Caco-2 (cell line): Measurements from ENCODE around the gene RPIA. TPM values are rescaled to one million over a fixed set of nuclear protein-coding genes. Genes with fewer than 3 reads are reported as not detected.

Experiments
- BruUV-seq: library from RNA; stranded (reverse); fragments of 400-500 nt; replicated peaks from 2 replicates; lab custom pipeline; 2021; lab: Mats Ljungman, UMichigan
- CTCF ChIA-PET: fragments of 300-600 bp; sonication (Branson Sonifier 250); formaldehyde crosslinking; loops from one replicate; lab custom pipeline; 2022; ENCODE audit warnings: antibody characterized with exemption; lab: Charles Lee
- POLR2A ChIA-PET: fragments of 300-600 bp; sonication (Branson Sonifier 250); formaldehyde crosslinking; loops from one replicate; lab custom pipeline; 2022; ENCODE audit warnings: antibody characterized with exemption; lab: Charles Lee
- DNase-seq, 2 experiments: peaks; one replicate each; pipeline versions ENCODE4 v3.0.0 to v3.0.0-alpha.2; 2020 to 2022
- H3K27me3 ChIP-seq: replicated peaks from 2 replicates; pipeline ENCODE4 v1.6.0; 2011; ENCODE audit warnings: low read length; ENCODE audit not compliant: control insufficient read depth, insufficient read depth
- H3K36me3 ChIP-seq: 2 replicates; pipeline ENCODE4 v1.5.1; 2011; ENCODE audit warnings: low read length; ENCODE audit not compliant: control insufficient read depth, insufficient read depth
- H3K4me1 ChIP-seq: fragments of 250-450 bp; sonication (Bioruptor Pico); 2 replicates; pipeline ENCODE4 v1.5.1; 2020; ENCODE audit warnings: mild to moderate bottlenecking
- H3K4me3 ChIP-seq: 2 replicates; pipeline ENCODE4 v1.5.1; 2011; ENCODE audit warnings: low read depth, mild to moderate bottlenecking, control low read depth, low read length
- H3K9me3 ChIP-seq: fragments of 250-450 bp; sonication (Bioruptor Pico); 2 replicates; pipeline ENCODE4 v1.5.1; 2020; ENCODE audit warnings: mild to moderate bottlenecking, moderate library complexity
- H3K27ac Mint-ChIP-seq: one replicate; pipeline ENCODE4 v1.8.0; 2022; ENCODE audit warnings: mixed read lengths; ENCODE audit not compliant: unreplicated experiment
- H3K27me3 Mint-ChIP-seq: one replicate; pipeline ENCODE4 v1.8.0; 2022; ENCODE audit warnings: mixed read lengths; ENCODE audit not compliant: insufficient read depth, unreplicated experiment
- H3K36me3 Mint-ChIP-seq: one replicate; pipeline ENCODE4 v1.8.0; 2022; ENCODE audit warnings: mild to moderate bottlenecking, mixed read lengths; ENCODE audit not compliant: insufficient read depth, unreplicated experiment
- H3K4me1 Mint-ChIP-seq: one replicate; pipeline ENCODE4 v1.8.0; 2022; ENCODE audit warnings: low read depth, mixed read lengths; ENCODE audit not compliant: unreplicated experiment
- H3K4me3 Mint-ChIP-seq: one replicate; pipeline ENCODE4 v1.8.0; 2022; ENCODE audit warnings: mild to moderate bottlenecking, moderate library complexity, mixed read lengths; ENCODE audit not compliant: unreplicated experiment
- H3K9me3 Mint-ChIP-seq: one replicate; pipeline ENCODE4 v1.8.0; 2022; ENCODE audit warnings: mixed read lengths; ENCODE audit not compliant: unreplicated experiment
- intact Hi-C: fragments of 100-400 bp; cut with micrococcal nuclease; formaldehyde crosslinking; loops from one replicate; pipeline ENCODE4 v1.10.0; 2022; ENCODE audit not compliant: unreplicated experiment
- total RNA-seq: library from RNA; stranded (reverse); gene quantifications from 2 replicates; pipeline ENCODE4 v1.2.3, GENCODE V29; 2022
- TF ChIP-seq, protein P1 (sequence below), 2 experiments: fragments of 200-600 bp in 1 of 2; IDR thresholded peaks; 1 replicate in 1 of 2; 2 replicates in 1 of 2; pipeline versions ENCODE4 v1.5.1 to v1.8.0; 2011 to 2022; ENCODE audit warnings: antibody characterized with exemption in 1 of 2, control low read depth in 1 of 2, inconsistent platforms in 1 of 2, low read depth in 1 of 2, low read length in 1 of 2, mild to moderate bottlenecking in 1 of 2, moderate library complexity in 1 of 2; ENCODE audit not compliant: insufficient read depth in 1 of 2, severe bottlenecking in 1 of 2, unreplicated experiment in 1 of 2

Gene RPIA
- total RNA-seq, 1 experiment from 2014 or later = 33.7 TPM

DNA sequence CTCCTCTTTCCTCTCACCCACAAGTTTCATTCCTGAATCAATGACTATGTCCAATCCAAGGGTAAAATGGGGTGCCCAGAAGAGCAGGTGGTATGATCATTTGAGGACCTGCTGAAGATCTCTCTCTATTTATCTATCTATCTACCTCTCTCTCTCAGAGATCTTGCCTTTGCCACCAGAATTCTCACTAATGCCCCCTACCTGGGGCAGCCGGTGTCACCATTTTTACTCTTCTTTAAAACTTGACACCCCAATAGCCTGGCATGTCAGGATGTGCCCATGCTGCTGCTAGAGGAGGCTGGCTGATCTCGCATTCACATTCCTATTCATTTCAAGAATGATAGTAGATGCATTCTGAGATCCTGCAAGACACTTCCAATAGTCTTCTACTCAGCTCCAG lies 24.3 kb upstream of the RPIA start:
- Histone ChIP-seq H3K4me1 (peaks cover 16% of the 10 kb centered on the region), H3K9me3 (no peaks in the 10 kb centered on the region), H3K36me3 (no peaks in the 10 kb centered on the region), H3K4me3 (no peak overlapping the region), H3K27me3 (no peaks in the 10 kb centered on the region)
- H3K36me3 Mint-ChIP-seq = no peaks in the 10 kb centered on the region
- peak overlapping the region; percentile 17 for H3K27ac Mint-ChIP-seq
- H3K27me3 Mint-ChIP-seq = no peaks in the 10 kb centered on the region
- BruUV-seq = no TSS peak
- peaks cover 13% of the 10 kb centered on the region for H3K9me3 Mint-ChIP-seq
- ChIA-PET POLR2A (no interaction called here), CTCF (no interaction called here)
- peaks cover 16% of the 10 kb centered on the region for H3K4me1 Mint-ChIP-seq
- no peak overlapping the region for H3K4me3 Mint-ChIP-seq
- no peak for DNase-seq
- intact Hi-C loops = no loop called here
- TF ChIP-seq, protein P1, sequence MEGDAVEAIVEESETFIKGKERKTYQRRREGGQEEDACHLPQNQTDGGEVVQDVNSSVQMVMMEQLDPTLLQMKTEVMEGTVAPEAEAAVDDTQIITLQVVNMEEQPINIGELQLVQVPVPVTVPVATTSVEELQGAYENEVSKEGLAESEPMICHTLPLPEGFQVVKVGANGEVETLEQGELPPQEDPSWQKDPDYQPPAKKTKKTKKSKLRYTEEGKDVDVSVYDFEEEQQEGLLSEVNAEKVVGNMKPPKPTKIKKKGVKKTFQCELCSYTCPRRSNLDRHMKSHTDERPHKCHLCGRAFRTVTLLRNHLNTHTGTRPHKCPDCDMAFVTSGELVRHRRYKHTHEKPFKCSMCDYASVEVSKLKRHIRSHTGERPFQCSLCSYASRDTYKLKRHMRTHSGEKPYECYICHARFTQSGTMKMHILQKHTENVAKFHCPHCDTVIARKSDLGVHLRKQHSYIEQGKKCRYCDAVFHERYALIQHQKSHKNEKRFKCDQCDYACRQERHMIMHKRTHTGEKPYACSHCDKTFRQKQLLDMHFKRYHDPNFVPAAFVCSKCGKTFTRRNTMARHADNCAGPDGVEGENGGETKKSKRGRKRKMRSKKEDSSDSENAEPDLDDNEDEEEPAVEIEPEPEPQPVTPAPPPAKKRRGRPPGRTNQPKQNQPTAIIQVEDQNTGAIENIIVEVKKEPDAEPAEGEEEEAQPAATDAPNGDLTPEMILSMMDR (IDR thresholded peaks at IDR 0.05; ENCODE audit: insufficient read depth in 1 of 2, low read depth in 1 of 2, low read length in 1 of 2, severe bottlenecking in 1 of 2, unreplicated experiment in 1 of 2) = no peak

DNA sequence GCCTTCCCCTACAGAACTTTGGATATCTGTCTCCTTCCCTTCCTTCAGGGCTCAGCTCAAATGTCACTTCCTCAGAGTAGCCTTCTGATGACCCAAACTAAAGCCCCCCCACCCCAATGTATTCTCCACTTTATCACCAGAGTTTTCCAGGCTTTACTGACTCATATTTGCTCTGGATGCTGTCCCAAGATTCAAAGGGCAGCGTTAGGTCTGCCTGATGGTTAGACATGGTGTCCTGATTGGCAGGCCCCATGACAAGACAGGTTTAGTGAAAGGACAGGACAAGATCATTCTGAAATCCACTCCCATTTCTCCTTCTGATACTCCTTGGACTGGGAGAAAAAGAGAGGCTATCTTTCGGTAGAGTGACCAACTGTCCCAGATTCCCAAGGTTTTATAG lies 22.6 kb upstream of the RPIA start:
- peaks cover 17% of the 10 kb centered on the region for H3K4me1 Mint-ChIP-seq
- POLR2A ChIA-PET = no interaction called here
- no TSS peak for BruUV-seq
- H3K27me3 Mint-ChIP-seq = no peaks in the 10 kb centered on the region
- H3K27ac Mint-ChIP-seq = no peak overlapping the region
- TF ChIP-seq, protein P1 (IDR thresholded peaks at IDR 0.05; ENCODE audit: insufficient read depth in 1 of 2, low read depth in 1 of 2, low read length in 1 of 2, severe bottlenecking in 1 of 2, unreplicated experiment in 1 of 2) = no peak
- Histone ChIP-seq H3K36me3 (no peaks in the 10 kb centered on the region), H3K27me3 (no peaks in the 10 kb centered on the region), H3K4me3 (no peak overlapping the region), H3K9me3 (no peaks in the 10 kb centered on the region), H3K4me1 (peaks cover 16% of the 10 kb centered on the region)
- CTCF ChIA-PET = interaction anchor here (0.9 to 1.5 kb wide), 5 partner anchors 18 to 78 kb away, joined by 3 to 13 read pairs (median 4); no protein-coding TSS in a partner anchor
- H3K4me3 Mint-ChIP-seq = no peak overlapping the region
- no peaks in the 10 kb centered on the region for H3K36me3 Mint-ChIP-seq
- peaks cover 5% of the 10 kb centered on the region for H3K9me3 Mint-ChIP-seq
- intact Hi-C loops = loop anchor here (1.0 kb wide), 4 partner anchors 18 to 78 kb away; partner anchors contain the start of gene EIF2AK3
- DNase-seq = no peak

DNA sequence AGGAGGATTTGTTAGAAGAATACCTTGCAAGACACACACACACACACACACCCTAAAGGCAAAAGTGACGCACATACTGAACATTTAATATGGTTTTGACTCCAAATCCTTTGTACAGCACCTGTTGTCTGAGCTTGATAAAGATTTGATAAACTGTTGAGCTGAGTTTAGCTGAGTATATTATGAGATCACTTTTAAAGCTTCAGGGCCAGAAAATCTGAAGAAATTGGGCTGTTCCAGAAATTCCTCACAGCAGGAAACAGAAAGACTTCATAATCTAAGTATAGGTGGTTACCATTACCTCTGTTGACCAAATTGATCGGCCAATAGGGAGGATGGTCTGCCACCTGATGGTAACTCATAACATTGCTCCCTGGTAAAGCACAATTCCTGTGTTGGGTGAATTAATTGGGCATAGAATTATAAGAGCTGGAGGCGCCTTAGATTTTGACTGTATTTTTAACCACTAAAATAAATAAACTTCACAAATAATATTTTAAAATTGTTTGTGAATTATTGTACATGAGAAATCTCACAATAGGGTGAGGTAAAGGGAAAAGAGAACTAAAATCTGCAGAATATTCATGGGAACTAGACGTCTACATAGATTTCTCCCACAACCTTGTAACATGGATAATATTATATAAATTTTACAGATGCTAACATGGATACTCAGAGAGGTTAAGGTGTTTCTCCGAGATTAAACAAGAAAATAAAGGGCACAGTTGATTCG lies 21.8 kb upstream of the RPIA start:
- Histone ChIP-seq H3K9me3 (no peaks in the 10 kb centered on the region), H3K27me3 (no peaks in the 10 kb centered on the region), H3K4me1 (peaks cover 16% of the 10 kb centered on the region), H3K4me3 (no peak overlapping the region), H3K36me3 (no peaks in the 10 kb centered on the region)
- Mint-ChIP-seq H3K4me3 (no peak overlapping the region), H3K27me3 (no peaks in the 10 kb centered on the region), H3K36me3 (no peaks in the 10 kb centered on the region), H3K27ac (no peak overlapping the region), H3K9me3 (no peaks in the 10 kb centered on the region), H3K4me1 (peaks cover 17% of the 10 kb centered on the region)
- TF ChIP-seq, protein P1 (IDR thresholded peaks at IDR 0.05; ENCODE audit: insufficient read depth in 1 of 2, low read depth in 1 of 2, low read length in 1 of 2, severe bottlenecking in 1 of 2, unreplicated experiment in 1 of 2) = peak; percentile 74 to 78
- POLR2A ChIA-PET = interaction anchor here (0.5 to 0.8 kb wide), 2 partner anchors 35 to 41 kb away, joined by 3 to 4 read pairs; no protein-coding TSS in a partner anchor
- CTCF ChIA-PET = interaction anchor here (0.6 to 1.5 kb wide), 8 partner anchors 18 to 499 kb away, joined by 3 to 13 read pairs (median 4); partner anchors contain the start of gene THNSL2
- DNase-seq = peak; percentile 49 to 68
- intact Hi-C loops = loop anchor here (1.0 to 5.0 kb wide), 5 partner anchors 18 to 477 kb away; partner anchors contain the start of gene EIF2AK3
- no TSS peak for BruUV-seq
